ENCODE data around the gene MAD1L1.

GRCh38 chr7:1829111-1829510, 403.6 kb downstream of the MAD1L1 start:
- no peak for TF ChIP-seq CTCF (conservative IDR thresholded peaks at IDR 0.05 in 1 of 2, IDR thresholded peaks at IDR 0.05 in 1 of 2; ENCODE audit: low read depth in 1 of 2, low read length in 2 of 2)
- no peak for TF ChIP-seq EZH2 (IDR thresholded peaks at IDR 0.05; ENCODE audit: low read length, missing control alignments)

All from fibroblast of lung (primary cell).